HUES48 (cell line): ENCODE measurements around the gene BABAM2.
"Not testable (repeated sequence)": the region's sequence is repeated elsewhere in the genome, so short reads cannot be mapped to it uniquely, and the experiment has no call there.

ENCODE experiments used
- H3K27ac ChIP-seq: one replicate; pipeline ENCODE4 v1.7.0; 2013; ENCODE audit warnings: low read depth, low read length, inconsistent platforms
- H3K27me3 ChIP-seq: 2 replicates; pipeline ENCODE4 v1.6.1; 2013; ENCODE audit warnings: mild to moderate bottlenecking, low read length; ENCODE audit not compliant: control insufficient read depth, insufficient read depth
- H3K36me3 ChIP-seq: 2 replicates; pipeline ENCODE4 v1.6.1; 2013; ENCODE audit warnings: low read length; ENCODE audit not compliant: control insufficient read depth, insufficient read depth
- H3K4me1 ChIP-seq: 2 replicates; pipeline ENCODE4 v1.6.1; 2013; ENCODE audit warnings: mild to moderate bottlenecking, low read length; ENCODE audit not compliant: control insufficient read depth, insufficient read depth
- H3K4me3 ChIP-seq: 2 replicates; pipeline ENCODE4 v1.5.1; 2013; ENCODE audit warnings: mild to moderate bottlenecking, low read depth, low read length
- H3K9ac ChIP-seq: 2 replicates; pipeline ENCODE4 v1.6.1; 2013; ENCODE audit warnings: mild to moderate bottlenecking, low read depth, low read length, moderate library complexity
- H3K9me3 ChIP-seq: 2 replicates; pipeline ENCODE4 v1.6.1; 2013; ENCODE audit warnings: low read length; ENCODE audit not compliant: control insufficient read depth, insufficient read depth

The BABAM2 gene

GRCh38 chr2:28247734-28248133, 357.2 kb downstream of the BABAM2 start:
- Histone ChIP-seq H3K4me3 (no peak overlapping the region), H3K9ac (no peak overlapping the region), H3K9me3 (no peaks in the 10 kb centered on the region), H3K27ac (no peak overlapping the region), H3K27me3 (no peaks in the 10 kb centered on the region), H3K36me3 (no peaks in the 10 kb centered on the region), H3K4me1 (no peaks in the 10 kb centered on the region)

GRCh38 chr2:28248511-28248910, 358.0 kb downstream of the BABAM2 start:
- Histone ChIP-seq H3K9me3 (no peaks in the 10 kb centered on the region), H3K36me3 (no peaks in the 10 kb centered on the region), H3K27ac (no peak overlapping the region), H3K4me3 (no peak overlapping the region), H3K9ac (no peak overlapping the region), H3K4me1 (no peaks in the 10 kb centered on the region), H3K27me3 (no peaks in the 10 kb centered on the region)

GRCh38 chr2:28250006-28250405, 359.5 kb downstream of the BABAM2 start:
- Histone ChIP-seq H3K27me3 (no peaks in the 10 kb centered on the region), H3K27ac (no peak overlapping the region), H3K9me3 (no peaks in the 10 kb centered on the region), H3K4me1 (no peaks in the 10 kb centered on the region), H3K36me3 (no peaks in the 10 kb centered on the region), H3K9ac (no peak overlapping the region), H3K4me3 (no peak overlapping the region)

GRCh38 chr2:28251337-28251736, 360.8 kb downstream of the BABAM2 start:
- H3K27ac ChIP-seq = no peak overlapping the region
- no peaks in the 10 kb centered on the region for H3K4me1 ChIP-seq
- no peaks in the 10 kb centered on the region for H3K36me3 ChIP-seq
- no peak overlapping the region for H3K9ac ChIP-seq
- no peaks in the 10 kb centered on the region for H3K9me3 ChIP-seq
- H3K27me3 ChIP-seq = no peaks in the 10 kb centered on the region
- no peak overlapping the region for H3K4me3 ChIP-seq

- Histone ChIP-seq H3K9me3 (no peaks in the 10 kb centered on the region), H3K27me3 (no peaks in the 10 kb centered on the region), H3K27ac (no peak overlapping the region), H3K4me3 (no peak overlapping the region), H3K4me1 (no peaks in the 10 kb centered on the region), H3K9ac (no peak overlapping the region), H3K36me3 (no peaks in the 10 kb centered on the region)
Observed at GRCh38 chr2:28252311-28252710, 361.8 kb downstream of the BABAM2 start.

GRCh38 chr2:28253543-28253942, 363.0 kb downstream of the BABAM2 start:
- Histone ChIP-seq H3K9ac (no peak overlapping the region), H3K36me3 (no peaks in the 10 kb centered on the region), H3K4me3 (no peak overlapping the region), H3K27me3 (no peaks in the 10 kb centered on the region), H3K4me1 (no peaks in the 10 kb centered on the region), H3K27ac (no peak overlapping the region), H3K9me3 (no peaks in the 10 kb centered on the region)

- H3K4me1 ChIP-seq, H3K27ac ChIP-seq, H3K4me3 ChIP-seq, H3K36me3 ChIP-seq, H3K27me3 ChIP-seq, H3K9ac ChIP-seq, H3K9me3 ChIP-seq: not testable (repeated sequence)
Observed at GRCh38 chr2:28255231-28255630, 364.7 kb downstream of the BABAM2 start.

GRCh38 chr2:28257182-28257581, 366.7 kb downstream of the BABAM2 start:
- H3K27me3 ChIP-seq = no peaks in the 10 kb centered on the region
- H3K27ac ChIP-seq = no peak overlapping the region
- no peak overlapping the region for H3K4me3 ChIP-seq
- H3K4me1 ChIP-seq = no peaks in the 10 kb centered on the region
- no peaks in the 10 kb centered on the region for H3K36me3 ChIP-seq
- H3K9ac ChIP-seq = no peak overlapping the region
- no peaks in the 10 kb centered on the region for H3K9me3 ChIP-seq

- not testable (repeated sequence) for H3K27me3 ChIP-seq, H3K36me3 ChIP-seq, H3K27ac ChIP-seq, H3K4me3 ChIP-seq, H3K9ac ChIP-seq, H3K4me1 ChIP-seq, H3K9me3 ChIP-seq
Observed at GRCh38 chr2:28259226-28259625, 368.7 kb downstream of the BABAM2 start.

GRCh38 chr2:28263690-28264089, 373.2 kb downstream of the BABAM2 start:
- peaks cover 11% of the 10 kb centered on the region for H3K4me1 ChIP-seq
- no peak overlapping the region for H3K27ac ChIP-seq
- H3K9ac ChIP-seq = no peak overlapping the region
- no peaks in the 10 kb centered on the region for H3K9me3 ChIP-seq
- no peak overlapping the region for H3K4me3 ChIP-seq
- H3K36me3 ChIP-seq = no peaks in the 10 kb centered on the region
- no peaks in the 10 kb centered on the region for H3K27me3 ChIP-seq

- H3K36me3 ChIP-seq = no peaks in the 10 kb centered on the region
- peaks cover 22% of the 10 kb centered on the region for H3K4me1 ChIP-seq
- no peaks in the 10 kb centered on the region for H3K9me3 ChIP-seq
- H3K27me3 ChIP-seq = no peaks in the 10 kb centered on the region
- no peak overlapping the region for H3K9ac ChIP-seq
- no peak overlapping the region for H3K4me3 ChIP-seq
- no peak overlapping the region for H3K27ac ChIP-seq
Observed at GRCh38 chr2:28267282-28267681, 376.8 kb downstream of the BABAM2 start.

GRCh38 chr2:28268386-28268785, 377.9 kb downstream of the BABAM2 start:
- H3K9me3 ChIP-seq = no peaks in the 10 kb centered on the region
- H3K27me3 ChIP-seq = no peaks in the 10 kb centered on the region
- no peaks in the 10 kb centered on the region for H3K36me3 ChIP-seq
- no peak overlapping the region for H3K9ac ChIP-seq
- H3K4me1 ChIP-seq = peaks cover 20% of the 10 kb centered on the region
- peak overlapping the region; percentile 63 for H3K27ac ChIP-seq
- no peak overlapping the region for H3K4me3 ChIP-seq
